Ovary (tissue), 3 donors: Measurements from ENCODE around the gene WTAP.

ENCODE experiments used
- CTCF ChIP-seq, 3 donors: fragments of 450-650 bp in 2 of 3; fragments of 200-600 bp in 1 of 3; IDR thresholded peaks; one replicate each; pipeline versions ENCODE4 v1.5.1 to v1.8.0; 2016 to 2022; ENCODE audit warnings: antibody characterized with exemption in 3 of 3, mild to moderate bottlenecking in 1 of 3
- EP300 ChIP-seq: sonication (generic); formaldehyde crosslinking; IDR thresholded peaks from one replicate; pipeline ENCODE4 v1.6.1; 2017; ENCODE audit warnings: antibody characterized with exemption
- POLR2A ChIP-seq: fragments of 450-650 bp; IDR thresholded peaks from one replicate; pipeline ENCODE4 v1.6.1; 2017; ENCODE audit warnings: antibody characterized with exemption, mild to moderate bottlenecking, moderate library complexity
- donor health status: DM: no; HTN: no; CAD: no.

GRCh38 chr6:159753081-159753872 is 26.0 kb downstream of the WTAP start:
- TF ChIP-seq CTCF (IDR thresholded peaks at IDR 0.05) (no peak), EP300 (no peak), POLR2A (no peak)
